ENCODE data around the gene GBA2.

DNA sequence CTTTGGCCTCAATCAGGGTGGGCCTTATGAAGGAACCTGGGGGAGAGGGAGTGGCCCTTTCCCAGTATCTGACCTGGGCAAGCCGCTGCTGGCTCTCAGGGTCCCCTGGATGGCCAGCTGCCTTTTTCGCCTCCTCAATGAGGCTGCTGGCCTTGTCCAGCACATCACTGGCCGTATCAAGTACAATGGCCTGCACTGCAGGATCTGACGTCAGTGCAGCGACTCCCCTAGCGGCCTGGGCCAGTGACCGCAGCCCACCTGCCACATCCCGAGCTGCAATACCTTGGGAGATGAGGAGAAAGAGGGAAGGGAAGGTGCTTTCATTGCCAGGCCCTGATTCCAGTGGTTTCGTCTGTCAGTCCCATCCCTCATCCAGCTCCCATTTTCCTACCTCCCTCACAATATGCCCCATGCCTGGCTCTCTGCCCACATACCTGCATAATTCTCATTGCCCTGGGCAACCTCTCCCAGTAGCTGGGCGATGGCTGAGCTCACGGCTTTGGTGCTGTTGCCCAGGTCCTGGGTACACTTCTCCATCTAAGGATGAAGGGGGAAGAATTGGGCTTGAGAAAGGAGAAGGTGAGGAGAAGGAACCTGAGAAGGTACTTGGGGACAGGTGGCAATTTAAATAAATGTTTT is 36.1 kb downstream of the GBA2 start:
- TF ChIP-seq POLR2A (IDR thresholded peaks at IDR 0.05) (no peak), EP300 (IDR thresholded peaks at IDR 0.05) (no peak)
- TF ChIP-seq, protein P1, sequence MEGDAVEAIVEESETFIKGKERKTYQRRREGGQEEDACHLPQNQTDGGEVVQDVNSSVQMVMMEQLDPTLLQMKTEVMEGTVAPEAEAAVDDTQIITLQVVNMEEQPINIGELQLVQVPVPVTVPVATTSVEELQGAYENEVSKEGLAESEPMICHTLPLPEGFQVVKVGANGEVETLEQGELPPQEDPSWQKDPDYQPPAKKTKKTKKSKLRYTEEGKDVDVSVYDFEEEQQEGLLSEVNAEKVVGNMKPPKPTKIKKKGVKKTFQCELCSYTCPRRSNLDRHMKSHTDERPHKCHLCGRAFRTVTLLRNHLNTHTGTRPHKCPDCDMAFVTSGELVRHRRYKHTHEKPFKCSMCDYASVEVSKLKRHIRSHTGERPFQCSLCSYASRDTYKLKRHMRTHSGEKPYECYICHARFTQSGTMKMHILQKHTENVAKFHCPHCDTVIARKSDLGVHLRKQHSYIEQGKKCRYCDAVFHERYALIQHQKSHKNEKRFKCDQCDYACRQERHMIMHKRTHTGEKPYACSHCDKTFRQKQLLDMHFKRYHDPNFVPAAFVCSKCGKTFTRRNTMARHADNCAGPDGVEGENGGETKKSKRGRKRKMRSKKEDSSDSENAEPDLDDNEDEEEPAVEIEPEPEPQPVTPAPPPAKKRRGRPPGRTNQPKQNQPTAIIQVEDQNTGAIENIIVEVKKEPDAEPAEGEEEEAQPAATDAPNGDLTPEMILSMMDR (IDR thresholded peaks at IDR 0.05) = no peak
